ENCODE measurements around the gene IQSEC3.
"Not testable (repeated sequence)": the region's sequence is repeated elsewhere in the genome, so short reads cannot be mapped to it uniquely, and the experiment has no call there.

Gene IQSEC3

GRCh38 chr12:52902-53734, 13.4 kb upstream of the IQSEC3 start:
- not testable (repeated sequence) for ATAC-seq

DNA sequence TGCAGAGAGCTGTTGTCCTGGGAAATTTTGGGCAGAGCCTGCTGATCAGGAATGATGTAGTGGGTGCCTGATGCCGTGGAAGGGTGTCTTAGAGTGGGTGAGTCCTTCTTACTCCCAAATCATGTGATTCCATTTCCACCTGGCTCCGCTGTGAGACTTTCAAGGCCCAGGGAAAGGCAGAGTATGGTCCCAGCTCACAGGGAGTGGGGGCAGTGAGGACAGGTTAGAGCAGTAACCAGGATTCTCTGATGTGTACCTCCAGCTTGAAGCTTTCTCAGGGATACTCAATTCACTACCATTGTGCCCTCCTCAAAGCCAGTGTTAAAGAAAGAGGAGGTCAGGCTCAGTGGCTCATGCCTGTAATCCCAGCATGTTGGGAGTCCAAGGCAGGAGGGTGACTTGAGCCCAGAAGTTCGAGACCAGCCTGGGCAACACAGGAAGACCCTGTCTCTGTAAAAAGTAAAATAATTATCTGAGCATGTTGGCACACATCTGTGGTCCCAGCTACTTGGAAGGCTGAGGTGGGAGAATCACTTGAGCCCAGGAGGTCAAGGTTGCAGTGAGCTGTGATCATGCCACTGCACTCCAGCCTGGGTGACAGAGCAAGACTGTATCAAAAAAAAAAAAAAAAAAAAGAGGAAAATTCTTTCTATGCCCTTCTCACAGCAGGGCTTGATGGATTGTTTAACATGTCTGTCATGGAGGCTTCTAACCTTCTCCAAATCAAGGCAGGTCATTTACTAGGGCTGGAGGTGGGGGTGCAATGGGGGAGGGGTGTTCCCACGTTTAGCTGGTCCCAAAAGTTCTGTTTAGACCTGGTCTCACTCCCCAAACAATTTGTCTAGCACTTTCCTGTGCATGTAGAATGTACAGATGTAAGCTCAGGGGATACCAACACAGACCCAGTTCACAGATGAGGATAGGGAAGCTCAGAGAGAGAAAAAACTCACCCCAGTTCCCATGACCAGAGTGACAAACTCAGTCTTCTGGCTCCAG, 12.5 kb upstream of the IQSEC3 start:
- no peak for ATAC-seq

DNA sequence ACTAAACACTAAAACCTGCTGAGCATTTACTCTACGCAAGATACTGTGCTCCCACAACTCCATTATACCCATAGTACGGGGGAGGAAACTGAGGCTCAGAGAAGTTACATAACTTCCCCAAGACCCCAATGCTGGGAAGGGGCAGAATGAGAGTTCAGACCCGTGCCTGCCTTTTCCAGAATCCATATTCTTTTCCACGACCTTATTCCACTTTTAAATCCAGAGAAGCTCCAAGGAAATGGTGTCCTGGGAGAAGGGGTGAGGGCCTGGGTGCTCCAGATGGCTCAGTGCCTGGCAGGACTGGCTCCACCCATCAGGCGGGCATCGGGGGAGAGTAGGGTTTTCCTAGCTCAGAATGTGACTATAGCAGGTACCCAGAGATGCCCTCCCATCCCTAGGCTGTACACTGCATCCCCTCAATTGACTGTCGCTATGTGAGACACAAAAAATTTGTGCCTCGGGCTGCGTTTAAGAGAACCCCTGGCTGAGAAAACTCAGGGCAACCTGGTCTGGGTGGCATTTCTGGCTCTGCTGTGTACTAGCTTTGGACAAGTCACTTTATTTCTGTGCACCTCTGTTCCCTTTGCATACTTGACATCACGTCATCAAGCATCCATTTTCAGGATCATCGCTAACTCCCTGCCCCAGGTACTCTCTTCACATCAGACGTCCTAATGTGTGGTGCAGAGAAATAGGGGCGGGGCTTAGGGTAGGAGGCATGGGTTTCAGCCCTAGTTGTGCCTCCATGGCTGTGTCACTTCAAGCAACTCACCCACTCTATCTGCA, 11.6 kb upstream of the IQSEC3 start:
- no peak for ATAC-seq

GRCh38 chr12:56683-57346, 9.8 kb upstream of the IQSEC3 start:
- no peak for ATAC-seq

DNA sequence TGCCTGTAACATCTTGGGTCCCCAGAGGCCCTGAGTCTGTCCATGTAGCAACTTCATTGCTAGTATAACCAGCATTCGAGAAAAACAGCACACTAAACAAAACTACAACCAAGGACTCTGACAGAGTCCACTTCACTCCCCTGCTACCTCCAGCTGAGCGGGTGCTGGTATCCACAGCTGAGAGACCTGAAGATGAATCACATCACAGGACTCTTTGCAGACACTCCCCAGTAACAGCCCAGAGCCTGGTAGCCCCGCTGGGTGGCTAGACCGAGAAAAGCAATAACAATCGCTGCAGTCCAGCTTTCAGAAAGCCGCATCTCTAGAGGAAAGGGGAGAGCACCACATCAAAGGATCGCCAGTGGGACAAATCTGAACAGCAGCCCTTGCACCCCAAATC, 9.0 kb upstream of the IQSEC3 start:
- no peak for ATAC-seq

- ATAC-seq: no peak
Measured at GRCh38 chr12:58832-59231, 7.7 kb upstream of the IQSEC3 start.

DNA sequence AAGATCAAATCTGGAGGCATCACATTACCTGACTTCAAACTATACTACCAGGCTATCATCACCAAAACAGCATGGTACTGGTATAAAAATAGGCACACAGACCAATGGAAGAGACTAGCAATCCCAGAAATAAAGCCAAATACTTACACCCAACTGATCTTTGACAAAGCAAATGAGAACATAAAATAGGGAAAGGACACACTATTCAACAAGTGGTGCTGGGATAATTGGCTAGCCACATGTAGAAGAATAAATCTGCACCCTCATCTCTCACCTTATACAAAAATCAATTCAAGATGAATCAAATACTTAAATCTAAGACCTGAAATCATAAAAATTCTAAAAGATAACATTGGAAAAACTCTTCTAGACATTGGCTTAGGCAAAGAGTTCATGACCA, 4.7 kb upstream of the IQSEC3 start:
- ATAC-seq: not testable (repeated sequence)

DNA sequence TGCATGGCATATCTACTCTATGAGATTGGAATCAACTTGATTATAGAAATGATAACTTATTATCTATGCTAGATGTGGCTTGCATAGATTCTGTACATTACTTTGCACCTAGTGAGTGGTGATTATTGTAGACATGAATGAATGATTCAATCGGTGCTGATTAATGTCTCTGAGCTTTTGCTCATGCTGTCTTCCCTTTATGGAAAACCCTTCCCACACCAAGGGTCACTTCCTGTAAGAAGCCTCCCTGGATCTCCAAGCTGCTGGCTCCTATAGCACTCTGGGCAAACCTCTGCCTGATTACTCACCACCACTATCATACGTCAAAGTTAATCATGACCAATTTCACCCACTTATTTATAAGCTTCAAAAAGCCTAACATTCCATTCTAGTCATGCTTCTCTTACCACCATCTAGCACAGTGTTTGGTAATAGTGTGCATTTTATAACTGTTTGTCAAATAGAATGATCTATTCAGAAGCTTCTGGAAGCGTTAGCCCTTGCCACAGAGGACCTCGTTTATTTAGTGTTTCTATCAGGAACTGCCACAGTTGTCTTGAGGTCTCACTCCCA, 990 bp upstream of the IQSEC3 start:
- peak in 1 of 2 donors; percentile 58 for ATAC-seq

GRCh38 chr12:66782-67504, 376 bp downstream of the IQSEC3 start:
- peak; percentile 67 to 68 for ATAC-seq

DNA sequence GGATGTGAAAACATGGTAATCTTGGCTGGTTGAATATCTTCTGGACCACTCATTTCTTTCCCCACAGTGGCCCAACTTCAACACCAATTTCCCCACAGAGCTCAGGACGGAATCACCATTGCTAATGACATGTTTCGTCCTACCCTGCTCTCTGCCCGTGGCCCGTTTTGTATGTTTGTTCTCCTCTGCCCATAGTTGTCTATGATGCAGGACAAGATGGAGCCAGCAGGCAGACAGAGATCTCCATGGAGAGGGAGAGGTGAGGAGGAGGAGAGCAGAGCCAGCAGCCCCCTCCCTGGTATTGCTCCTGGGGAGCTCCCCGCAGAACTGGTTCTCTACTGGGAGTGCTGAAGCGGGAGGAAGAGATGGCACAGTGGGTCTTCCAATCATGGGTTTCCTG, 3.1 kb downstream of the IQSEC3 start:
- not testable (repeated sequence) for ATAC-seq

DNA sequence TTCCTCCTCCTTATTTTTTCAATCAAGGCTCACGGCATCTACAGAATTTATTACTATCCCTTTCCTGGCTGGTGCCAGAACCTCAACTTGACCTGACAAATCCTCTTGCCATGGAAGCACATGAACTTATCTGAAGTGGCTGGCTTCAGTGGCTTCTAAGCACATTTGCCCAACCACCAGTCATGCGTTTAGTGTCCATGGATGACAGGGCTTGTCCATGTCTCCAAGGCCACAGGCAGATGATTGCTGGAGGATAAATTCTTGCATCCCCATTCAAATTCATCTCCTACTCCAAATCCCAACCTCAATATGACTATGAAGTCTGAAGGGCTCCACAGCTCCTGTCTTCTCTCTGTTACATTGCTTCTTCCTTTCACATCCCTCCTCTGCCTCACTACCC, 4.0 kb downstream of the IQSEC3 start:
- ATAC-seq: not testable (repeated sequence)

- ATAC-seq: not testable (repeated sequence)
Measured at GRCh38 chr12:72018-72417, 5.5 kb downstream of the IQSEC3 start.

GRCh38 chr12:74420-75190, 8.0 kb downstream of the IQSEC3 start:
- ATAC-seq: not testable (repeated sequence)

DNA sequence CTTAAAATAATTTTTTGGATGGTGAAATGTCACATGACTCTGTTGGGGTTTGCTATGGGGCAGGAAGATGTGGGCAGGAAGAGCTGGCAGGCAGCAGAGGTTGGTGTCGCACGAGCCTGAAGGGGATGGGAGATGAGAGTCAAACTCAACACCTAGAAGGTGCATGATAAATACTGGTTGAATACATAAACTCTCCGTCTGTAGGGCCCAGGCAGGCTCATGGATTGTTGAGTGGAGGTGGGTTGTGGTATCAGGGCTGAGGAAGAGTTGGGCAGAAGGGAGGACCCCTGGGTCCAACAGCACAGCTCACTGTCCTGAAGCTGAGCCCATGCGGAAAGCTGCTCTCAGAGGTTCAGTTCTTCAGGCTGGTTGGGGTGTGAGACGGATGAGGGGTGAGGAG, 9.0 kb downstream of the IQSEC3 start:
- not testable (repeated sequence) for ATAC-seq

- not testable (repeated sequence) for ATAC-seq
Measured at GRCh38 chr12:76102-76501, 9.5 kb downstream of the IQSEC3 start.

DNA sequence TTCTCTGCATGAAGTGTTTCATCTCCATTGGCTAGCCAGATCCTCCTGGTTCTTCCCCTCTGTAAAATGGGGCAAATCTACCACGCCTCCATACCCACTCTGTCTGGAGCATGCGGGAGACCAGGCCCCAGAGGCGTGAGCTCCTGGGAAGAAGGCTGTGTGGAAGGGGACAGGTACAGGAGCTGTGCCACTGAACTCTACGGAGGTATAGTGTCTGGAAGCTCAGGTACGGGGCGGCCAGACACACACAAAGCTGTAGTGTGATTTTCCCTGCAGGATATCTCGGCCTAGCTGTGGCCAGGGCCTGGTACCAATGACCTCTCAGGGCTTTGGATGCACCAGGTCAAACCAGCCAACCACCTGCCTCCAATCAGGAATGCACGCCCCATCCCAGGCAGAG, 10.0 kb downstream of the IQSEC3 start:
- ATAC-seq: not testable (repeated sequence)

- ATAC-seq: not testable (repeated sequence)
Measured at GRCh38 chr12:77101-77719, 10.6 kb downstream of the IQSEC3 start.

GRCh38 chr12:77769-78383, 11.3 kb downstream of the IQSEC3 start:
- ATAC-seq: peak in 1 of 2 donors; percentile 15

DNA sequence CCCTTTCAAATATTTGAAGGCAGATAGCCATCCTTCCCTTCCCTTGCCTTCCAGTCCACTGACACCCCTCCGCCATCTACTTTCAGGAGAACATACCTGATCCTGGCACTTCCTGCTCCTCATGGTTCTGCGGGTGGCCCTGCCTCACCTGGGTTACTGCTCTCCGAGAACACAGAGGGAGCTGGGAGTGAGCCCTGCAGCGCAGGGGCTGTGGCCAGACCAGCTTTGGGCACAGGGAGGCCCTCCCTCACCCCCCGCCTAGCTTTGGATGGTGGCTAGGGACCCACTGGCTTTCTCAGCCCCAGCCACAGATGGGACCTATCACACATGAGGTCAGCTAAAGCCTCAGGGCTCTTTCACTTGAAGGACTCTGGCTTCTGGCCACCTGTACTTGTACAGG, 12.4 kb downstream of the IQSEC3 start:
- no peak for ATAC-seq
